CD4-positive, alpha-beta T cell treated with Interleukin-10 for 1 hour (primary cell): ENCODE data around the gene HACD3.
A peak's percentile ranks its signal among the peaks of the same experiment; 100 is the strongest.
"Not testable (repeated sequence)": the region's sequence is repeated elsewhere in the genome, so short reads cannot be mapped to it uniquely, and the experiment has no call there.

ENCODE experiments used
- DNase-seq: peaks from one replicate; pipeline ENCODE4 v3.0.0-alpha.2; 2020

HACD3 gene

GRCh38 chr15:65530318-65531111 is at the start of gene HACD3:
TSS of gene HACD3 (plus strand) at chr15:65530463. CDS start at chr15:65530632, 169 bp downstream.
- DNase-seq: peak; percentile 89

- no peak for DNase-seq
Measured at GRCh38 chr15:65484876-65485275, 45.4 kb upstream of the HACD3 start.

GRCh38 chr15:65494076-65494475 is 36.2 kb upstream of the HACD3 start:
- no peak for DNase-seq

- no peak for DNase-seq
Measured at GRCh38 chr15:65509321-65509720, 20.9 kb upstream of the HACD3 start.

GRCh38 chr15:65512189-65512588 is 18.1 kb upstream of the HACD3 start:
- DNase-seq: no peak

GRCh38 chr15:65512807-65513416 is 17.4 kb upstream of the HACD3 start:
- peak; percentile 48 for DNase-seq

GRCh38 chr15:65516997-65517865 is 13.0 kb upstream of the HACD3 start, which contains the start of gene DPP8:
TSS of gene DPP8 (minus strand) at chr15:65517689. CDS start at chr15:65512553, 5,136 bp downstream.
- peak; percentile 95 for DNase-seq

GRCh38 chr15:65517866-65518207 is 12.4 kb upstream of the HACD3 start:
- DNase-seq: no peak

- DNase-seq: no peak
Measured at GRCh38 chr15:65518633-65519285, 11.5 kb upstream of the HACD3 start.

- no peak for DNase-seq
Measured at GRCh38 chr15:65521350-65521749, 8.9 kb upstream of the HACD3 start.

GRCh38 chr15:65524226-65524625 is 6.0 kb upstream of the HACD3 start:
- DNase-seq: no peak

- no peak for DNase-seq
Measured at GRCh38 chr15:65525622-65526021, 4.6 kb upstream of the HACD3 start.

GRCh38 chr15:65528461-65529060 is 1.7 kb upstream of the HACD3 start:
- DNase-seq: no peak

- no peak for DNase-seq
Measured at GRCh38 chr15:65529762-65530317, 423 bp upstream of the HACD3 start.

- DNase-seq: no peak
Measured at GRCh38 chr15:65532738-65533051, 2.4 kb downstream of the HACD3 start.

GRCh38 chr15:65533057-65533756 is 2.9 kb downstream of the HACD3 start:
- DNase-seq: no peak

- DNase-seq: no peak
Measured at GRCh38 chr15:65535192-65535591, 4.9 kb downstream of the HACD3 start.

- no peak for DNase-seq
Measured at GRCh38 chr15:65540314-65540713, 10.1 kb downstream of the HACD3 start.

GRCh38 chr15:65541231-65541820 is 11.1 kb downstream of the HACD3 start:
- no peak for DNase-seq

GRCh38 chr15:65547841-65548240 is 17.6 kb downstream of the HACD3 start:
- no peak for DNase-seq

GRCh38 chr15:65549288-65549687 is 19.0 kb downstream of the HACD3 start:
- DNase-seq: not testable (repeated sequence)
